Stimulated activated CD8-positive, alpha-beta memory T cell treated with anti-CD3 and anti-CD28 coated beads, Interleukin-12 subunit alpha, Interleukin-12 subunit beta, amount 100 ng/mL, for 1 hour (primary cell): ENCODE results near the gene PIGS.

Experiments
- DNase-seq: peaks from one replicate; pipeline ENCODE4 v3.0.0-alpha.2; 2020; ENCODE audit warnings: low read depth

The PIGS gene

DNA sequence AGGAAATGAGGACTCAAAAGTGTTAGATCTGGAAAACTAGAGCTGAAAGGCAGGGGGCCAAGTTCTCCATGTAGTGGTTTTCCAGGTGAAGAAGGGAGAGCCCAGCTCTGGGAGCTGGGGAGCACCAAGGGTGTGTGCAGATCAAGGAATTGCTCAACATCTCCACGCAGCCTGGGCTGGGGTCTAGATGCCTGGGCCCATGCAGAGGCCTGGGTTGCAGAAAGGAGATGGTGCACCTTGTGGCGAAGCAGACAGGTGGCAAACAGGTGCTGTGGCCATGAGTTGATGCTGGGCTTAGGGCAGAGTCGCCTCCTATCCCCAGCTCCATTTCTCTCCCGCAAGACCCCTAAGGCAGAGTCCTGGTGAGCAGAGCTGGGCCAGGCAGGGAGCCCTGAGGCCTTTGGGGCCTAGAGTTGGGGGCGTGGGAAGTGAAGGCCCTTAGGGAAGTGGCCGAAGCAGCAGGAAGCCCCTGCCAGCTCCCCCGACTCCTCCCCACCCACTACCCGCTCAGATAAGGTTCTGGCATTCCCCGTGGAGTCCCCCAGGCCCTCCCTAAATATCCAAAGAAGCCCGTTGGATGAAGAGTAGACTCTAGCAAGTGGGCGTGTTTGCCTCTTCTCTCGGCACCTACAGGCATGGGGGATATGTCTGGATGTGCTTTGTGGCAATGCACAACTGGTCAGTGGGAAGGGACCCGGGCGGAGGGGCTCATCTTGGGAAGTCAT is 64.4 kb downstream of the PIGS start:
- no peak for DNase-seq

DNA sequence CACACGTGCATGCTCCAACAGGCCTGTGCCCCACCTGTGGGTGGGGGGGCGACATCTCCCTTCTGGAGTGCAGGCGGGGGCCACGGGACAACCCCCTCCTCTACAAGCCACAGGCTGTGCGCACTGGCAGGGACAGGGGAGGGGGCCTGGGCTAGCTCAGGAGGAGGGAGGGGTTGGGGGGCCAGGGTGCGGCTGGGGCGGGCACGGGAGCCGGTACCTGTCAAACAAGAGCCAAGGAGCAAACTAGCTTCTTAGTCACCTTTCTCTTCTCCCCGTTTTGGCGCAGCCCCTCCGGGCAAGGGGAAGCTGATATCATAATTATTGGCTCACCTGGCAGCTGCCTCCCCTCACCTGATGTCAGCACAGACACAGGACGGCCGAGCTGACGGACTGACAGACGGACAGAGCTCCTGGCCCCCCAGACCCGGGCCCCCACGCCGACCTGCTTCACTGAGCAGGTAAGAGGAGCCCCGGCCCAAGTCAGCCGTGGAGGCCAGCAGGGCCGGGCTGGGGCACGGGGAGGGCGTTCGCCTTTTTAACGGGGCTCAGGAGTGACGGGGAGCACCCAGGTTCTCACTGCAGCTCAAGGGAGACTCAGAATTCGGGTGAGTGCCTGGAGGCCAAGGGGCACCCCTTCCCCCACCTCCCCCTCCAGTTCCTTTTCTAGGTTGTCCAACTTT is 65.2 kb downstream of the PIGS start, which contains the start of gene FOXN1:
TSS of gene FOXN1 (plus strand) at position 363 of the 680 bp plus-strand sequence. CDS start 17,622 bp downstream, outside the sequence.
- DNase-seq, result no peak

DNA sequence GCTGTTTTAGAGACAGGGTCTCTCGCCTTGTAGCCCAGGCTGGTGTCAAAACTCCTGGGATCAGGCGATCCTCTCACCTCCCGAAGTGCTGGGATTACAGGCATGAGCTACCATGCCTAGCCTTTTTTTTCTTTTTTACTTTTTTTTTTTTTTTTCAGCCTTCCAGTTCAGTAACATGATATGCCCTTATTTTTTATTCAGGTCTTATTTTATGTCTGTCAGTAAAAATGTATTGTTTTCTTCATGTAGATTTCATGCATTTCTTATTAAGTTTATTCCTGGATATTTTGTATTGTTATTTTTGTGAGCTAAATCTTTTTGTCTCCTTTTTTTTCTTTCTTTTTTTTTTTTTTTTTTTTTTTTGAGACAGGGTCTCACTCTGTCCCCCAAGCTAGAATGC is 67.9 kb downstream of the PIGS start:
- DNase-seq, result no peak
